Measurements from ENCODE around the gene PRDM5.
"Not testable (repeated sequence)": the region's sequence is repeated elsewhere in the genome, so short reads cannot be mapped to it uniquely, and the experiment has no call there.

Gene PRDM5

GRCh38 chr4:120699354-120699753, 223.2 kb downstream of the PRDM5 start:
- no peak for DNase-seq

GRCh38 chr4:120694973-120695372, 227.6 kb downstream of the PRDM5 start:
- no peak for DNase-seq

- DNase-seq = no peak
Observed at GRCh38 chr4:120693816-120694215, 228.7 kb downstream of the PRDM5 start.

GRCh38 chr4:120692964-120693363, 229.6 kb downstream of the PRDM5 start:
- DNase-seq = no peak

GRCh38 chr4:120691536-120691935, 231.0 kb downstream of the PRDM5 start:
- DNase-seq = no peak

- DNase-seq = no peak
Observed at GRCh38 chr4:120691106-120691505, 231.4 kb downstream of the PRDM5 start.

- no peak for DNase-seq
Observed at GRCh38 chr4:120688791-120689190, 233.7 kb downstream of the PRDM5 start.

- DNase-seq = no peak
Observed at GRCh38 chr4:120685756-120686278, 236.7 kb downstream of the PRDM5 start.

GRCh38 chr4:120683897-120684540, 238.5 kb downstream of the PRDM5 start:
- DNase-seq = no peak

- DNase-seq = no peak
Observed at GRCh38 chr4:120682981-120683380, 239.5 kb downstream of the PRDM5 start.

- peak in 1 of 5 experiments; percentile 70 for DNase-seq
Observed at GRCh38 chr4:120680647-120681228, 241.8 kb downstream of the PRDM5 start.

GRCh38 chr4:120673696-120674095, 248.8 kb downstream of the PRDM5 start:
- no peak for DNase-seq

GRCh38 chr4:120672558-120673147, 249.9 kb downstream of the PRDM5 start:
- no peak for DNase-seq

GRCh38 chr4:120672076-120672475, 250.4 kb downstream of the PRDM5 start:
- no peak for DNase-seq

GRCh38 chr4:120671538-120671937, 251.0 kb downstream of the PRDM5 start:
- DNase-seq = no peak

GRCh38 chr4:120667102-120667501, 255.4 kb downstream of the PRDM5 start:
- DNase-seq = no peak

- DNase-seq = no peak
Observed at GRCh38 chr4:120664851-120665250, 257.7 kb downstream of the PRDM5 start.

GRCh38 chr4:120659616-120660170, 262.8 kb downstream of the PRDM5 start:
- DNase-seq = no peak

- DNase-seq = peak in 1 of 5 experiments; percentile 30
Observed at GRCh38 chr4:120658772-120659171, 263.8 kb downstream of the PRDM5 start.

- no peak for DNase-seq
Observed at GRCh38 chr4:120653804-120654573, 268.5 kb downstream of the PRDM5 start.

- not testable (repeated sequence) for DNase-seq
Observed at GRCh38 chr4:120648336-120648735, 274.2 kb downstream of the PRDM5 start.

Data from T-helper 2 cell (primary cell).